GM21447 (cell line): ENCODE results near the gene KRT32.
"Not testable (repeated sequence)": the region's sequence is repeated elsewhere in the genome, so short reads cannot be mapped to it uniquely, and the experiment has no call there.

Experiments
- ATAC-seq: cut with Tn5 transposase; IDR thresholded peaks from one replicate; pipeline ENCODE4 v1.9.1; 2021; ENCODE audit not compliant: unreplicated experiment

Gene KRT32

GRCh38 chr17:41430376-41430775 lies 36.8 kb downstream of the KRT32 start:
- ATAC-seq: not testable (repeated sequence)

- ATAC-seq: no peak
Measured at GRCh38 chr17:41429667-41430066, 37.5 kb downstream of the KRT32 start.

GRCh38 chr17:41428591-41429291 lies 38.4 kb downstream of the KRT32 start:
- no peak for ATAC-seq

- ATAC-seq: no peak
Measured at GRCh38 chr17:41424111-41424635, 43.0 kb downstream of the KRT32 start, which contains the start of gene KRT37. TSS of gene KRT37 (minus strand) at chr17:41424585. CDS start at chr17:41424523, 62 bp downstream.

- not testable (repeated sequence) for ATAC-seq
Measured at GRCh38 chr17:41422586-41422985, 44.6 kb downstream of the KRT32 start.

- ATAC-seq: no peak
Measured at GRCh38 chr17:41421617-41422016, 45.6 kb downstream of the KRT32 start.

GRCh38 chr17:41421116-41421515 lies 46.1 kb downstream of the KRT32 start:
- no peak for ATAC-seq

GRCh38 chr17:41420134-41420533 lies 47.1 kb downstream of the KRT32 start:
- no peak for ATAC-seq

GRCh38 chr17:41419716-41420115 lies 47.5 kb downstream of the KRT32 start:
- no peak for ATAC-seq

- ATAC-seq: no peak
Measured at GRCh38 chr17:41418116-41418860, 48.9 kb downstream of the KRT32 start.

GRCh38 chr17:41417576-41418015 lies 49.6 kb downstream of the KRT32 start:
- no peak for ATAC-seq

GRCh38 chr17:41417127-41417526 lies 50.1 kb downstream of the KRT32 start:
- ATAC-seq: no peak

- ATAC-seq: no peak
Measured at GRCh38 chr17:41416479-41416878, 50.7 kb downstream of the KRT32 start.

GRCh38 chr17:41415833-41416335 lies 51.3 kb downstream of the KRT32 start:
- ATAC-seq: no peak

- ATAC-seq: no peak
Measured at GRCh38 chr17:41415411-41415810, 51.8 kb downstream of the KRT32 start.

- no peak for ATAC-seq
Measured at GRCh38 chr17:41413982-41414381, 53.2 kb downstream of the KRT32 start.

GRCh38 chr17:41413353-41413957 lies 53.7 kb downstream of the KRT32 start:
- ATAC-seq: no peak

GRCh38 chr17:41411072-41411840 lies 55.9 kb downstream of the KRT32 start:
- no peak for ATAC-seq
